Spleen (tissue), 11 donors: ENCODE results near the gene CDC42EP3. TPM values are rescaled to one million over a fixed set of nuclear protein-coding genes. Genes with fewer than 3 reads are reported as not detected.

Experiments
- DNase-seq: peaks from one replicate; pipeline ENCODE4 v3.0.0-alpha.2; 2020
- H3K27ac ChIP-seq, 8 donors: fragments of 200-600 bp; sonication (generic) in 7 of 8; 1 replicate in 4 of 8; 2 replicates in 4 of 8; pipeline versions ENCODE4 v1.5.0 to v1.8.0; 2016 to 2021; ENCODE audit warnings: inconsistent platforms in 4 of 8, mild to moderate bottlenecking in 4 of 8, moderate library complexity in 1 of 8
- H3K27me3 ChIP-seq, 7 donors: fragments of 200-600 bp; sonication (generic) in 6 of 7; replicated peaks in 1 of 7; 1 replicate in 4 of 7; 2 replicates in 3 of 7; pipeline versions ENCODE4 v1.5.0 to v1.8.0; 2016 to 2021; ENCODE audit warnings: inconsistent platforms in 3 of 7, mild to moderate bottlenecking in 1 of 7
- H3K36me3 ChIP-seq, 6 donors: fragments of 200-600 bp; sonication (generic) in 5 of 6; 1 replicate in 4 of 6; 2 replicates in 2 of 6; pipeline versions ENCODE4 v1.5.0 to v1.8.0; 2016 to 2021; ENCODE audit warnings: inconsistent platforms in 2 of 6
- H3K4me1 ChIP-seq, 6 donors: fragments of 200-600 bp; sonication (generic) in 5 of 6; 1 replicate in 3 of 6; 2 replicates in 3 of 6; pipeline versions ENCODE4 v1.5.0 to v1.8.0; 2016 to 2021; ENCODE audit warnings: inconsistent platforms in 3 of 6
- H3K4me3 ChIP-seq, 8 donors: fragments of 200-600 bp; sonication (generic) in 7 of 8; 1 replicate in 4 of 8; 2 replicates in 4 of 8; pipeline versions ENCODE4 v1.5.0 to v1.8.0; 2016 to 2021; ENCODE audit warnings: inconsistent platforms in 4 of 8, mild to moderate bottlenecking in 4 of 8, moderate library complexity in 2 of 8
- H3K9me3 ChIP-seq, 8 donors: fragments of 200-600 bp; sonication (generic) in 7 of 8; 1 replicate in 4 of 8; 2 replicates in 4 of 8; pipeline versions ENCODE4 v1.5.0 to v1.8.0; 2016 to 2021; ENCODE audit warnings: inconsistent platforms in 4 of 8
- POLR2A ChIP-seq, 3 donors: fragments of 450-650 bp; IDR thresholded peaks; one replicate each; pipeline ENCODE4 v1.5.1; 2017; ENCODE audit warnings: antibody characterized with exemption in 3 of 3, mild to moderate bottlenecking in 1 of 3
- POLR2AphosphoS5 ChIP-seq, 3 donors: sonication (generic); formaldehyde crosslinking; IDR thresholded peaks; one replicate each; pipeline ENCODE4 v1.5.1; 2017; ENCODE audit warnings: antibody characterized with exemption in 3 of 3
- WGBS, 5 donors: extraction: QIAGEN DNeasy Blood & Tissue Kit in 3 of 5; methylation state at CpG; one replicate each; pipeline versions ENCODE4 v1.1.5 to v1.1.7; 2013 to 2018; 5-methylcytosine and 5-hydroxymethylcytosine counted together
- intact Hi-C: fragments of 100-400 bp; cut with DNase I; formaldehyde crosslinking; loops from one replicate; pipeline ENCODE4 v1.15.0; 2023; ENCODE audit warnings: low total_unique reads
- polyA plus RNA-seq, 3 donors: library from polyadenylated mRNA; stranded (reverse); fragments of 200-250 nt; gene quantifications; one replicate each; pipeline ENCODE4 v1.2.1, GENCODE V29; 2013
- total RNA-seq, 7 donors: library from RNA; depleted of rRNA in 3 of 7; stranded (reverse); fragments of >200 nt in 3 of 7; fragmentation: NEBNext Ultra II Directional in 4 of 7; extraction: Animal tissue kit (Norgen Biotek cat#: 25700) in 4 of 7; gene quantifications; one replicate each; pipeline versions ENCODE4 v1.1.0 to v1.2.1, GENCODE V29; 2016 to 2021
- TF ChIP-seq, protein P1 (sequence below), 11 experiments: fragments of 200-600 bp in 7 of 11; fragments of 450-650 bp in 4 of 11; sonication (generic) in 4 of 11; IDR thresholded peaks in 8 of 11; conservative IDR thresholded peaks in 3 of 11; 1 replicate in 7 of 11; 2 replicates in 4 of 11; pipeline versions ENCODE4 v1.4.0 to v1.8.0; 2016 to 2021; ENCODE audit warnings: antibody characterized with exemption in 11 of 11, inconsistent platforms in 4 of 11, mild to moderate bottlenecking in 1 of 11
- donor health status: healthy with polysubstance abuse.
- donor health status: DM: no; HTN: no; CAD: no; lungs with moderate emphysema.
- donor health status: DM: no; HTN: no; CAD: no.
- donor health status: Bipolar disorder and iron deficiency.
- donor health status: healthy.
- donor health status: DM: no; HTN: no; CAD: no.
- donor health status: DM: yes; HTN: yes; CAD: no.

The CDC42EP3 gene
- total and polyA plus RNA-seq, 10 donors: 9.5 to 57.2 (median 41.2) TPM

DNA sequence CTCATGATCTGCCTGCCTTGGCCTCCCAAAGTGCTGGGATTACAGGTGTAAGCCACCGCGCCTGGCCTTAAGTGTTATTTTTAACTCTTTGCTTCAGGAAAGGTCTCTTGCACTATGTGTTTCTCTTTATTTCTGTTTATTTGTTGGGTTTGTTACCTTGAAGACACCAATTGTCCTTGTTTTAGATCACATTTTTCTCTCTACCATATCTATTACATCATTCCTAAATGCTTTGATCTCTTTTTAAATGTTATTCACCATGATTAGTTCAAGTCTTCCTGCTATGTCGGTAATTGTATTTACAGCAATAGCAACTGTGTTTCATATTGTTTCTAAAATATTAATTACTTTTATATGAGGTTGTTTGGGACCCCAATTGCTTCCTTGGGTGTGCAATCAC lies 77.7 kb downstream of the CDC42EP3 start:
- WGBS, 5 donors: 61 to 80% (median 72%) methylated on average over 3 of the region's 3 CpGs
- intact Hi-C loops: no loop called here
- H3K27me3 ChIP-seq: no peaks in the 10 kb centered on the region
- H3K4me1 ChIP-seq: peaks cover 0 to 27% (median 13%) of the 10 kb centered on the region in 6 donors
- H3K9me3 ChIP-seq: peaks cover 0 to 28% (median 24%) of the 10 kb centered on the region in 8 donors
- H3K27ac ChIP-seq: no peak overlapping the region
- no peak overlapping the region for H3K4me3 ChIP-seq
- H3K36me3 ChIP-seq: no peaks in the 10 kb centered on the region
- no peak for TF ChIP-seq POLR2A (IDR thresholded peaks at IDR 0.05)
- TF ChIP-seq, protein P1, sequence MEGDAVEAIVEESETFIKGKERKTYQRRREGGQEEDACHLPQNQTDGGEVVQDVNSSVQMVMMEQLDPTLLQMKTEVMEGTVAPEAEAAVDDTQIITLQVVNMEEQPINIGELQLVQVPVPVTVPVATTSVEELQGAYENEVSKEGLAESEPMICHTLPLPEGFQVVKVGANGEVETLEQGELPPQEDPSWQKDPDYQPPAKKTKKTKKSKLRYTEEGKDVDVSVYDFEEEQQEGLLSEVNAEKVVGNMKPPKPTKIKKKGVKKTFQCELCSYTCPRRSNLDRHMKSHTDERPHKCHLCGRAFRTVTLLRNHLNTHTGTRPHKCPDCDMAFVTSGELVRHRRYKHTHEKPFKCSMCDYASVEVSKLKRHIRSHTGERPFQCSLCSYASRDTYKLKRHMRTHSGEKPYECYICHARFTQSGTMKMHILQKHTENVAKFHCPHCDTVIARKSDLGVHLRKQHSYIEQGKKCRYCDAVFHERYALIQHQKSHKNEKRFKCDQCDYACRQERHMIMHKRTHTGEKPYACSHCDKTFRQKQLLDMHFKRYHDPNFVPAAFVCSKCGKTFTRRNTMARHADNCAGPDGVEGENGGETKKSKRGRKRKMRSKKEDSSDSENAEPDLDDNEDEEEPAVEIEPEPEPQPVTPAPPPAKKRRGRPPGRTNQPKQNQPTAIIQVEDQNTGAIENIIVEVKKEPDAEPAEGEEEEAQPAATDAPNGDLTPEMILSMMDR (IDR thresholded peaks at IDR 0.05 in 8 of 11, conservative IDR thresholded peaks at IDR 0.05 in 3 of 11): no peak
- TF ChIP-seq POLR2AphosphoS5 (IDR thresholded peaks at IDR 0.05): no peak
- no peak for DNase-seq

DNA sequence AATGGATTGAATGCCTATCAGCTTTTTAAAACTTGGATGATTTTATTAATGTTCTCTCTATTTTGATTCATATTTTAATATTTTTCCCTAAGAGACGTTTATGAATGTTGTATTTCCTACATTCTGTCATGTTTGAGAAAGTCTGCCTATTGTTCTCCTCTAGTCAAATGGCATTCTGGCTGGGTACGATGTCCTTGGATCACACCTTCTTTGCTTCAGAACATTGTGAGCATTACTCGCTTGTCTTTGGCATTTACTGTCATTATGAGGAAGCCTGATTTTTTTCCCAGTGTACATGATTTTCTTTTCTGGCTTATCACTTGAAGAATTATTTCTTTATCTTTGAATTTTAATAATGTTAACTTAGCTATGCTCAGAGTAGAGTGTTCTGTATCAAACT lies 78.4 kb downstream of the CDC42EP3 start:
- Histone ChIP-seq H3K27ac (no peak overlapping the region), H3K9me3 (peaks cover 0 to 28% (median 24%) of the 10 kb centered on the region in 8 donors), H3K36me3 (no peaks in the 10 kb centered on the region), H3K4me3 (no peak overlapping the region), H3K4me1 (peaks cover 0 to 27% (median 13%) of the 10 kb centered on the region in 6 donors), H3K27me3 (no peaks in the 10 kb centered on the region)
- no peak for DNase-seq
- TF ChIP-seq POLR2AphosphoS5 (IDR thresholded peaks at IDR 0.05): no peak
- TF ChIP-seq POLR2A (IDR thresholded peaks at IDR 0.05): no peak
- TF ChIP-seq, protein P1 (IDR thresholded peaks at IDR 0.05 in 8 of 11, conservative IDR thresholded peaks at IDR 0.05 in 3 of 11): no peak
- WGBS, 5 donors: 71 to 85% (median 82%) methylated on average over 3 of the region's 3 CpGs
- intact Hi-C loops: no loop called here
